ENCODE results near the gene PDK2.

The PDK2 gene

GRCh38 chr17:50139185-50139783, 44.1 kb downstream of the PDK2 start:
- TF ChIP-seq ISL1 (CRISPR knock-in tag; IDR thresholded peaks at IDR 0.05): no peak
- no peak for TF ChIP-seq PPARA (CRISPR knock-in tag; IDR thresholded peaks at IDR 0.05; ENCODE audit: borderline replicate concordance)
- TF ChIP-seq GLIS3 (CRISPR knock-in tag; IDR thresholded peaks at IDR 0.05): no peak
- no peak for TF ChIP-seq CSDC2 (CRISPR knock-in tag; IDR thresholded peaks at IDR 0.05)
- TF ChIP-seq ZFP3 (CRISPR knock-in tag; IDR thresholded peaks at IDR 0.05): no peak
- no peak for TF ChIP-seq OSR1 (CRISPR knock-in tag; IDR thresholded peaks at IDR 0.05)
- no peak for TF ChIP-seq ZC3H10 (CRISPR knock-in tag; IDR thresholded peaks at IDR 0.05)
- TF ChIP-seq, protein P1, sequence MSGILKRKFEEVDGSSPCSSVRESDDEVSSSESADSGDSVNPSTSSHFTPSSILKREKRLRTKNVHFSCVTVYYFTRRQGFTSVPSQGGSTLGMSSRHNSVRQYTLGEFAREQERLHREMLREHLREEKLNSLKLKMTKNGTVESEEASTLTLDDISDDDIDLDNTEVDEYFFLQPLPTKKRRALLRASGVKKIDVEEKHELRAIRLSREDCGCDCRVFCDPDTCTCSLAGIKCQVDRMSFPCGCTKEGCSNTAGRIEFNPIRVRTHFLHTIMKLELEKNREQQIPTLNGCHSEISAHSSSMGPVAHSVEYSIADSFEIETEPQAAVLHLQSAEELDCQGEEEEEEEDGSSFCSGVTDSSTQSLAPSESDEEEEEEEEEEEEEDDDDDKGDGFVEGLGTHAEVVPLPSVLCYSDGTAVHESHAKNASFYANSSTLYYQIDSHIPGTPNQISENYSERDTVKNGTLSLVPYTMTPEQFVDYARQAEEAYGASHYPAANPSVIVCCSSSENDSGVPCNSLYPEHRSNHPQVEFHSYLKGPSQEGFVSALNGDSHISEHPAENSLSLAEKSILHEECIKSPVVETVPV (CRISPR knock-in tag; IDR thresholded peaks at IDR 0.05): no peak
- no peak for TF ChIP-seq CREB5 (CRISPR knock-in tag; IDR thresholded peaks at IDR 0.05; ENCODE audit: low read depth)
- TF ChIP-seq, protein P2, sequence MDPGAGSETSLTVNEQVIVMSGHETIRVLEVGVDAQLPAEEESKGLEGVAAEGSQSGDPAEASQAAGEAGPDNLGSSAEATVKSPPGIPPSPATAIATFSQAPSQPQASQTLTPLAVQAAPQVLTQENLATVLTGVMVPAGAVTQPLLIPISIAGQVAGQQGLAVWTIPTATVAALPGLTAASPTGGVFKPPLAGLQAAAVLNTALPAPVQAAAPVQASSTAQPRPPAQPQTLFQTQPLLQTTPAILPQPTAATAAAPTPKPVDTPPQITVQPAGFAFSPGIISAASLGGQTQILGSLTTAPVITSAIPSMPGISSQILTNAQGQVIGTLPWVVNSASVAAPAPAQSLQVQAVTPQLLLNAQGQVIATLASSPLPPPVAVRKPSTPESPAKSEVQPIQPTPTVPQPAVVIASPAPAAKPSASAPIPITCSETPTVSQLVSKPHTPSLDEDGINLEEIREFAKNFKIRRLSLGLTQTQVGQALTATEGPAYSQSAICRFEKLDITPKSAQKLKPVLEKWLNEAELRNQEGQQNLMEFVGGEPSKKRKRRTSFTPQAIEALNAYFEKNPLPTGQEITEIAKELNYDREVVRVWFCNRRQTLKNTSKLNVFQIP (CRISPR knock-in tag; IDR thresholded peaks at IDR 0.05; ENCODE audit: borderline replicate concordance, low read depth): no peak
- no peak for TF ChIP-seq BACH2 (CRISPR knock-in tag; IDR thresholded peaks at IDR 0.05; ENCODE audit: borderline replicate concordance)
- no peak for TF ChIP-seq SNAI2 (CRISPR knock-in tag; IDR thresholded peaks at IDR 0.05)
- no peak for TF ChIP-seq ZNF70 (CRISPR knock-in tag; IDR thresholded peaks at IDR 0.05)
- TF ChIP-seq ARNTL (CRISPR knock-in tag; IDR thresholded peaks at IDR 0.05; ENCODE audit: borderline replicate concordance, low read depth): no peak
- no peak for TF ChIP-seq ZNF8 (CRISPR knock-in tag; IDR thresholded peaks at IDR 0.05)
- TF ChIP-seq ZNF565 (CRISPR knock-in tag; conservative IDR thresholded peaks at IDR 0.05; ENCODE audit: low read depth): no peak
- no peak for TF ChIP-seq TCF4 (CRISPR knock-in tag; IDR thresholded peaks at IDR 0.05; ENCODE audit: borderline replicate concordance)
- no peak for TF ChIP-seq TOX (CRISPR knock-in tag; IDR thresholded peaks at IDR 0.05; ENCODE audit: borderline replicate concordance)
- ATAC-seq: no peak

DNA sequence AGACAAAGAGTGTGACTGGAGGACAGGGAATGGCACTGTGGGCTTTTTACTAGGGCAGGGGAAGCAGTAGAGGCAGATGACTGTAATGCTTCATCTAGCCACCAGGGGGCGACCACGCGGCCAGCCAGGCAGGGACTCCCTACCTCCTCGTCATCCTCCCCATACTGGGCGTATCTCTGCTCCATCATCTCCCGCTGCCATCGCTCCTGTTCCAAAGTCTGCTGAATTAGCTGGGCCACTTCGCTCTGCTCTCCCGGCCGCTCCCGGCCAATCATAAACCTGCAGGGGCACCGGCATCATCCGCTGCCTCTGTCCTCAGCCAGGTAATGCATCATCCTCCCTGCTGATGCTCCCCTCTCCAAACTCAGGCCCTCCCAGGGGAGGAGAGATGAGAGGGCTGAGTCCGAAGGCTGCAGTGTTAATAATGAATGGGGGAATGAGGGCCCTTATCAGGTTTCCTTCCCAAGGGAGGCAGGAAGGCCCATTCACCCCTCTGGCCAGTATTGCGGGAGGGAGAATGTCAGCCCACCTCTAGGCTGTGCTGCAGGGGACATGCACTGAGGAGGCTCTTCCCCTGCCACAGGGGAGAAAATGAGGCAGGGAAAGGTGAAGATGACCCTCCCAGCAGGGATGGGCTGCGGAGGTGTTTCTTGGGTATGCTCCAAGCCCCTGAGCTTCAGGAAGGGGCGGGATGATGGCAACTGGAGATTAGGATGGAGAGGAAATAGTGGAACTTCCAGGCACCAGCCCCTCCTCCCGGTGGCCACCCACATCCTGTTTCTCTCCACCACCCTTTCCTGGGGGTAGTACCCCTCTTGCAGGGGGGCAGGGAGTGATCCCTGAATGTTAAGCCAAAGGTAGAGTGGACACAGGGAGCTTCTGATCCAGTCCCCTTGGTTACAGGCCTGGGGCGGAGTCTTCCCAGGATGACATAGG, 45.1 kb downstream of the PDK2 start:
- ATAC-seq: peak; percentile 90
- TF ChIP-seq ZFP3 (CRISPR knock-in tag; IDR thresholded peaks at IDR 0.05): no peak
- TF ChIP-seq SNAI2 (CRISPR knock-in tag; IDR thresholded peaks at IDR 0.05): no peak
- TF ChIP-seq PATZ1 (CRISPR knock-in tag; IDR thresholded peaks at IDR 0.05; ENCODE audit: borderline replicate concordance): no peak
- no peak for TF ChIP-seq ARNTL (CRISPR knock-in tag; IDR thresholded peaks at IDR 0.05; ENCODE audit: borderline replicate concordance, low read depth)
- TF ChIP-seq ZC3H10 (CRISPR knock-in tag; IDR thresholded peaks at IDR 0.05): no peak

GRCh38 chr17:50141026-50141744, 46.0 kb downstream of the PDK2 start:
- no peak for ATAC-seq
- TF ChIP-seq RARB (CRISPR knock-in tag; IDR thresholded peaks at IDR 0.05) (no peak), TCF4 (CRISPR knock-in tag; IDR thresholded peaks at IDR 0.05; ENCODE audit: borderline replicate concordance) (no peak), CREB5 (CRISPR knock-in tag; IDR thresholded peaks at IDR 0.05; ENCODE audit: low read depth) (no peak), GLIS3 (CRISPR knock-in tag; IDR thresholded peaks at IDR 0.05) (no peak), ZC3H10 (CRISPR knock-in tag; IDR thresholded peaks at IDR 0.05) (no peak), PATZ1 (CRISPR knock-in tag; IDR thresholded peaks at IDR 0.05; ENCODE audit: borderline replicate concordance) (no peak), BACH2 (CRISPR knock-in tag; IDR thresholded peaks at IDR 0.05; ENCODE audit: borderline replicate concordance) (no peak), ESRRG (CRISPR knock-in tag; IDR thresholded peaks at IDR 0.05) (no peak), ISL1 (CRISPR knock-in tag; IDR thresholded peaks at IDR 0.05) (no peak), ZNF565 (CRISPR knock-in tag; conservative IDR thresholded peaks at IDR 0.05; ENCODE audit: low read depth) (no peak)
- TF ChIP-seq, protein P2 (CRISPR knock-in tag; IDR thresholded peaks at IDR 0.05; ENCODE audit: borderline replicate concordance, low read depth): no peak

Data from SK-N-SH treated with all-trans-retinoic acid at 6 μM for 48 hours (cell line).